GM18868 (cell line): ENCODE measurements around the gene SHISA2.

ENCODE experiments used
- ATAC-seq: cut with Tn5 transposase; IDR thresholded peaks from one replicate; pipeline ENCODE4 v1.9.1; 2021; ENCODE audit warnings: mild to moderate bottlenecking, moderate library complexity; ENCODE audit not compliant: unreplicated experiment

Gene SHISA2

GRCh38 chr13:26050568-26051230 is 1.1 kb downstream of the SHISA2 start:
- no peak for ATAC-seq

GRCh38 chr13:26048741-26049140 is 3.1 kb downstream of the SHISA2 start:
- no peak for ATAC-seq

GRCh38 chr13:26047040-26047439 is 4.8 kb downstream of the SHISA2 start:
- ATAC-seq, result no peak

DNA sequence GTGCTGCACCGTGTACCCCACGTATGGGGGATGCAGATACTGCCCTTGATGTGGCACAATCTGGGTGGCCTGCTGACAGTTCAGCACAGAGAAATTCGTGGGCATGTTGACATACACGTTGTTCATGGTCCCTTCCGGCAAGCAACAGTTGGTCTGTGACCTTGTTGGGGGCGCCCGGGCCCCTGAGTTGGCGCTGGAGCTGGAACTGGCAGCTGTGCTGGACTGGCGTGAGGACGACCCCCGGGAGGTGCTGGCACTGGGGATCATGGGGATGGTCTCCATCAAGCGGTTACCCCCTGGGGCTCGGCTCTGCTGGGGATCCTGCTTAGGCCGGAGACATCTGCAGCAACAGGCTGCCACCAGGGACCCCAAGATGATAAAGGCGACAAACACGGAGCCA is 5.2 kb downstream of the SHISA2 start:
- ATAC-seq, result no peak

DNA sequence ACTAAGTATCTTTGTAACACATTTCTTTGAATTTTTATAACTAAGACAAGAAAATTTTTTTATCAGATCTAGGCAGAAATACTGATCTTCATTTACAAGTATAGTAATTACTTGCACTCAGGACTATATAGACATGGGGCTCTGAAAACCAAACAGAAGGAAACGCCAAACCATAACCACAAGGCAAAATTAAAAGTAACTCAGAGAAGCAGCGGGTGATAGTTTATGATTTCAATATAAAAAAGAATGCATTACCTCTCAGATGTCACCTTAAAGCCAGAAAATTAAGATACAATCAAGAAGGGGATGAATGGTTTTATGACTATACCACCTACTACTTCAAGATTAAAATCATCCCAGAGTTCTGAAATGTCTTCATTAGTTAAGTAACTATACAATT is 6.7 kb downstream of the SHISA2 start:
- no peak for ATAC-seq

DNA sequence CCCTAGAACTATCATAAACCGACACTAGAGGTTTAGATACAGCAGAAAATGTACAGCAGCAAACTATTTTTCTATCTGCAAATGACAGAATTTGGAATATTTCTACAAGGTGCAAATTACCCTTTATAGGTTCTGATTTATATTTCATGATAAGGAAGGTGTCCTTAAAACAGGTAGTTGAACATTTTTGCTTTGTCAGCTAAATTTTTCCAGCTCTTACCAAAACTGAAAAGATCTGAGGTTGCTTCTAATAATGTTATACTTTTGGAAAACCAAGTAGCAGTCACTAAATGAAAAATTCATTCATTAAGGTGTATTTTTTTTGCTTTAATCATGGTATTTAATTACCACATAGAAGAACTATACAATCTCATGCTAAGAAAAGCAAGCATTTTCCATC is 9.0 kb downstream of the SHISA2 start:
- no peak for ATAC-seq

DNA sequence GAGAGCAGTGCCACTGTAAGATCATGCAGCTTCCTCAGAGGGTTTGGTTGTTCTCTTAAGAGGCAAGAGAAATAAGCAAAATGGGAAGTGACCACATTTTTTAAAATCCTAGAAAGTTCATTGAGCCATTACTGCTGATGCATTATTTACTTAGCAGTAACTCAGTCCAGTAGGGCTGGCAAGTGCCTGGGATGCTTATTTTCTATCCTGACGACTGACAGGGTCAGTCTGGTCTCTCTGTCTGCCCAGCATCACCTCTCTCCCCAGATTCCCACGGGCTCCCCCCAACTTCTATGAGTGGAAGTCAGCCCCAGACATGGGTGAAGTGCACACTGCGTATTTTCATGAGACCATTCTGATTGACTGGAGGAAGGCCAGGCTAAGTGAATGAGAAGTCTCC is 10.4 kb downstream of the SHISA2 start:
- no peak for ATAC-seq

GRCh38 chr13:26038931-26039475 is 12.8 kb downstream of the SHISA2 start:
- no peak for ATAC-seq

DNA sequence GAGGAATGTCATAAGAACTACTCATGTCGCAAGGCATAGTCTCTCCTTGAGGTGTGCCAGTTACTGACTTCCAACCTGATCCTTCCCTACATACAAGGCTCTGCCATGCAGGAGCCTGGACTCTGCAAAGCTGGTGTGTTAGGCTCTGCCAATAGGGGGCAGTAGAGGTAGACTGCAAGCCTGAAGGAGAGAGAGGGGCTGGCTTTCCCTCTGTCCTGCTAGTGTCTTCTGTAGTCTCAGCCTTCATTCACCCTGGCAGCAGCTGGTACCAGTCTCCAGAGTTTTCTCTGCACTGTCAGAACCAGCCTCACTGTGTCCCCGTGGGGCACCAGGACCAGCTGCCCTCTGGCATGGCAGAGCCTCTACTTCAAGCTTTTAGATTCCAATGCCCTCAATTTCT is 14.5 kb downstream of the SHISA2 start:
- no peak for ATAC-seq

DNA sequence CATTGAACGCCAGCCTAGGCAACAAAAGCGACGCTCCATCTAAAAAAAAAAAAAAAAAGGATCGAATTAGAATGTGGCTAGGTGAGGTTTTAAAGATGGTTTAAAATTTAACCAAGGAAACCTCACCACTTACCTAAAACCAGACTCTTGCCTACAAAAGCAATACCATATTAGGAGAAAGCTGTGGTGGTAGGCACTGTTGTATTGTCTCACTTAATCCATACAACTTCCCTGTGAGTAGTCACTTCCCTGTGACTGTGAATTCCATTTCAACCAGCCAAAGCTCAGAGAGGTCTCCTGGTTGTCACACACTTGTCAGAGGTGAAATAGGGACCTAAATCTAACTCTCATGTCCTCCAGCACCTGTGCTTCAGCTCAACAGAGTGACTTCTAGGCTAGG is 15.4 kb downstream of the SHISA2 start:
- ATAC-seq, result no peak

- no peak for ATAC-seq
Observed at GRCh38 chr13:26034018-26034417, 17.8 kb downstream of the SHISA2 start.

DNA sequence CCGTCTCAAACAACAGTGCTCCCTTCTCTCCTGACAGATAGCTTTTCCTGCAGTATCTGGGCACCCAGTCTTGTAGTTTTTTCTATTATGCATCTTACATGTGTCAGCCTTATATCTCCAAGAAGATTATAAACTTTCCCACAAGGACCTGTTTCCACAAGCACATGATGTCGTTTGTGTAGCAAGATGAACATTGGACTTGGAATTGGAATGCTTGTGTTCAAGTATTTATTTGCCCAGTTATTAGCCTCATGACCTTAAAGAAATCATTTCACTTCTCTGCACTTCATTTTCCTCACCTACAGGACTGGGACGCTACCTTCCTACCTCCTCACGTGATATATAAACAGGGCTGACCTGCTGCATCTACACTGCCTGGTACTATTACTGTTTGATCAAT is 21.5 kb downstream of the SHISA2 start:
- no peak for ATAC-seq

DNA sequence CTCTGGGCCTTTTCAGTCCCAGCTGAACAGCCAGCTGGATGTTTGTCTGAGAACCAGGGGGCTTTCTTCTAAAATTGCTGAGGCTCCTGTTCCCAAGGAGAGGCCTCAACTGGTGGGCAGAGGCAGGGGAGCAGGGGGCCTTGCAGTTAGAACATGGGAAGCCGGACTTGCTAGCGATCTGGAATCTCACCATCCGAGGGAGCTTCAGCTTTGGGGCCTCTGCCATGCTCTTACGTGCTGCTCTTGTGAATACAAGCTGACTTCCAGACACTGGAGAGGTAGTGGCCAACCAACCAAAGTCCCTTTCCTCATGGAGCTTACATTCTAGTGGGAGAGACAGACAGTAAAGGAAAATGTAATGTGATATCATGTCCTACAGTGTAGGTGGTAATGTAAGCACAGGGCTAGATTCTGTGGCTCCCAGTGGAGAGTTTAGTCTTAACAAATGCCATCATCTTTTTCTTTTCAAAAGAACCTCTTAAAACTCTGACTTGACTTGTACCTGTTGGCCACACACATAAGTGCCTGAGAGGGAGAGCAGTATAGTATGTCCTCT is 22.2 kb downstream of the SHISA2 start:
- no peak for ATAC-seq

DNA sequence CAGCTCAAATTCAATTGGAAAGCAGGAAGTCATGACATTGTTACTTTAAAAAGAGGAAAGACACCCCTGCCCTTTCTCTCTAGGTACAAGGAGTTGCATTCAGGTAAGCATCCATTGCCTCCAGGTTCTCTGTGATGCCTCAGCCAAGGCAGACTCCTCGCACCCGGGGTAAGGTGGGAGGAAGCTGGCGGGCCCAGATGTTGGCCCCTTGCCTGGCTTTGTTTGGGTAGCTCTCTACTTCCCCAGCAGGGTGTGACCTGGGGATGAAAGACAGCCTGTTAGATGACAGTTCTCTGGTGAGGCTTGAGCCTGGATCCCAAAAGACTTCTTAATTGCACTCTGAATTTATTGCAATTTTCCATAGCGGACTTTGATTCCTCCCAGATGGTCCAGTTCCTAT is 25.6 kb downstream of the SHISA2 start:
- no peak for ATAC-seq

DNA sequence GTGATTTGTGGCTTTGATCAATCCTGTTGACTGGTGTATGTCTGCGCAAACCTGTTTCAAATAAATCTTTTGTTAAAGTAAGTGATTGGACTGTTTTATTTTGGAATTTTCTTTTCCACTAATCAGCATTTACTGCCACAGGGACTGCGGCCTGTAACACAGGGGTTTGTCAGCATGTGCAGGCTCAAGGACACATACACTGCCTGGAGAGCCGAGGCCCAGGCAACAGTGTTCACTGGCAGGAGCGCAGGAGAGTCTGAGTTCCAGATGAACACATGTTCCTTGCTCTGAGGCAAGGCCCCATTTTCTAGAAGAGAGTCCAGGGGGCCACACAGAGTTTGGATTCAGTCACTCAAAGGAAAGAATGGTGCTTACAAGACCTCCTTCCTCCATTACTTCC is 26.0 kb downstream of the SHISA2 start:
- ATAC-seq, result no peak

DNA sequence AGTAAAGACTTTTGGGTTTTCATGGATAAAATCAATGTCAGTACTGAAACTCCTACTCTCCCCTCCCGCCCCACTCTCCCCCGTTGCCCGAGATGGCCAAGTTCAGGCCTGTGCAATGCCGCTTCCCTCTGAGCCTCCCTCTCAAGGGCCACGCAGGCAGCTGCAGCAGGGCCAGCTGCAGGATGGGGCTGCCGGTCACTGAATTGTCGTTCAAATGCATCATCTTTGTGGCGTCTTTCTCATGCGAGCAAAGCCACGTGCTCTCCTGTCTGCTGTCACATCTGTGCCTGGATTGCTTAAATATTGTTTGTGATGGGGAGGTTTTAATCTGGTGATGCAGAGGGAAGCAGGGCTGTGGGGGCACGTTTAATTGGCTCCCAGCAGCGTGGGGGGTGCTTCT is 26.6 kb downstream of the SHISA2 start:
- ATAC-seq, result no peak

DNA sequence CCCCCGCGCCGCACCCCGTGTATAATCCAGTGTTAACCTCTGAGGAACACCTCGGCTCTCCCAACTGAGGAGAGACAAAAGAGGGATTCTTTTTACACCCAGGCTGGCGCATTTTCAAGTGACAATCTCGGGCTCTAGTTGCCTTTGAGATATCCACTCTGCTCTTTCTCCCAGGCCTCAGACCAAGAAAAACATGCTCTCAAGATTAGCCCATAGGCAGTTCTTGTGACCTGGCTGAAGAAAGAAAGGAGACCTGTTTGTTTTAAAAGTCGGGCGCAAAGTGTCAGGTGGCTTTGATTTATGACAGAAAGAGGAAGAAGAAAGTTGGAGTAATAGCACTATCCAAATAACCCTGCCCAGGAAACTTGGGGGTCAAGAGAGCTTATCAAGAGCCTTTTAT is 27.3 kb downstream of the SHISA2 start:
- ATAC-seq, result no peak

DNA sequence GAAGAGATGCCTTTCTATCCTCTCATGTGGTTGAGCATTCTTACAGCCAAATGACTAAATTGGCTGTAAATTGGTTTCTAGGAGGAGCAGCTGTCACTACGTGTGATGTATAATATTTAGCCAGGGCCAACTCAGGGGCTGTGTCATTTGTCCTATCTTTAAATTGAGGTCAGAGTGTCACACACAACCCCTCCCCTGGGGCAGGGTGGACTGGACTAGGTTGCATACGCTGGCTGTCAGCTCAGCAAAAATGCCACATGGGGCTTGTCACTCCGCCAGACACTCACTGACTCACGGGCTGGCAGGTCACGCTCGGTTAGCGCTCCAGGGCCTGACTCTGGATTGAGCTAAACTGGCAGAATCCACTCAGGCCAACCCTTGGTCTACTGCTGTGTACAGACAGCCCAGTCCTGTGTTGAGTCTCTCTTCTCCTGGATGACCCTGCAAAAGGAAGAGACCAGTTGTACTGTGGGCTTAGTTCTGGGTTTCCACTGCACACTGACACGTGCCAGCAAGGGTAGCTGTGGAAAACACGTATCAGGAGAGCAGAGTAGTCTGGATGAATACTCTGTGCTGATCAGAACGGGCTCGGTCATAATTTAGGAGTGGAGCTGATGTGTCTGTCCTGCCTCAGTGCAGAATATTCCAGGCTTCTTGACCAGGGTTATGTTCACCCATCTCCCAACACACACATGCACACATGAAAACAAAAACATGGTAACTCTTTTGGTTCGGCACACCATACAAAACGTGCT is 29.1 kb downstream of the SHISA2 start:
- ATAC-seq, result no peak

DNA sequence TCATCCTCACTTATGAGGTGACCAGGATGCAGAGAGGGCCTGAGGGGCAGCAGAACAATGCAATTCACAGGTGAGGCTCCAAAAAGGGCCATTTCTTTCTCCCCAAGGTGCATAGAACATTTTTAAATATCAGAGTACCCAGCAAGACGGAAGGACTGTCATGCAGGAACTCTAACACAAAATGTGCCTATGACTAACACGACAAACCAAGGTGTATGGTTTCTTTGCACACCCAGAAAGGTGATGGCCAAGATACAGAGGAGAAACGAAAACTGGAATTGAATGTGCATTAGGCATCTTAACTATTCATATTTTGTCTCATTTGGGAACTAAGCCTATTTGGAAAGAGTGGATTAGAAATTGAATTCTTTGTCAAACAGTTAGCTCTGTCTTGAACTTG is 29.9 kb downstream of the SHISA2 start:
- ATAC-seq, result no peak

DNA sequence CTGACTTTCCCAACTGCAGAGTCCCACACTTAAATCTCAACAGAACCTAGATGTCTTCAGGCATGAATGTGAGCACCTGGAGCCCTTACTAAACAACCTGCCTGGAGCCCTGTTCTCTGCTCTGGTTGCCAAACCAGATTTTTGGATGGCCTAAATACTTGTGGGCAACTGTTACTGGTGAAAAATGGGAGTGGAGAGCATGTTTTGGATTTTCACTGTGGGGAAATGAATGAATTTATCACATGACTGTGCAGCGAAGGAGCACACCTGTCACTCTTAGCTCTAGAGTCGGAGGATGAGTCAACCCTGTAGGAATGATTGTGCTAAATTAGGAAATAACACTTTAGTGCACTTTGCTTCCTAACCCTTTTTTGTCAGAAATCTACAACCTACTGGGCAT is 30.3 kb downstream of the SHISA2 start:
- ATAC-seq, result no peak

DNA sequence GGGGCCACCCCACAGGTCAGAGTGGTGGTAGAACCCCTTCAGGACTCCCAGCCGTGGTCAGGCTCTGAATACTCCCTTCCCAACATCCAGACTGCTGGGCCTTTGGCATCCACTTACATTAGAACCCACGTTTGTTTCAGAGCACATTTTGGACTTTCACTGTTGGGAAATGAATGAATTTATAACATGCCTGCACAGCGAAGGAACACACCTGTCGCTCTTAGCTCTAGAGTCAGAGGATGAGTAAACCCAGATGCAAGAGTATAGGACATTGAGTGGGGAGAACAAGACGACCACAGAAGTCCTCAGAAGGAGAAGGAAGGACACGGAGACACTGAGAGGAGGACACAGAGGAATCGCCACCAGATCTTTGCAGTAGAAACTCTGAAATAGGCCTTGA is 30.9 kb downstream of the SHISA2 start:
- ATAC-seq, result no peak
